HG03354 (cell line): Measurements from ENCODE around the gene RGS10.

Experiments
- ATAC-seq: cut with Tn5 transposase; IDR thresholded peaks from one replicate; pipeline ENCODE4 v1.9.1; 2021; ENCODE audit warnings: mild to moderate bottlenecking; ENCODE audit not compliant: unreplicated experiment, poor library complexity, severe bottlenecking

Gene RGS10

DNA sequence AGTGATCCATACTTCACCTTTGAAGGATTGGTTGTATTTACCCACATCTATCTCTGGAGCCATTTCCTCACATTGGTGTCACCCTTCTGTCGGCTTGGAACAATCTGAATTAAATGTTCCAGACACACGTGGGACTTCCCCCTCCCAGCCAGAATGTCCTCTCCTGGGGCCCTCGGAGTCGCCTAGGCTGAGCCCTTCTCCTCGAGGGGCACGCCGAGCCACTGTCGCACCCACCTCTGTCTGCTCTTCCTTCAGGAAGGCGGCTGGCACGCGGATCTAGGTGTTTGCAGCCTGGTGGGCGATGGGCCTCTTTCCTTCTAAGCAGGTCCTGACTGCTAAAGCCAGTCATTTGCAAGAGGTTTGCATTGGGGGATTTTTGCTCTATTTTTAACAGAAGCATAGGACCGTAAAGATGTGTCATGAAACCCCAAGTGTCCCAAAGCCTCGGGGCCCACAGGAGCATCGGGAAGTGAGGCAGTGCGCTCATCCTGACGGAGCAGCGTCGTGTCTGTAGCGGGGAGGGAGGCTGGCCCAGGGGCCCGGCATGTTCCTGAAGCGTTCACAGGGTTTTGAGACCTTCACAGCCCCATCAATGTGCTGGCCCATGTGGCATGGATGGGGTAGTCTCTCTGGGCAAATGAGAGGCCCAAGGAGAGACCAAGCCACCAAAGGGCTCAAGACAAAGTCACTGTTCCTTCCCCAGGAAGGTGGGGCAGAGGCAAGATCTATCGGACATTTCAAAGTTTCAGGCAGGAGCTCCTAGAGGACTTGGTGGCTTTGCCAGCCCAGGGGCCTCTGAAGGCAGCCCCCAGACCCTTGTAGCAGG is 86.7 kb downstream of the RGS10 start:
- ATAC-seq, result no peak

DNA sequence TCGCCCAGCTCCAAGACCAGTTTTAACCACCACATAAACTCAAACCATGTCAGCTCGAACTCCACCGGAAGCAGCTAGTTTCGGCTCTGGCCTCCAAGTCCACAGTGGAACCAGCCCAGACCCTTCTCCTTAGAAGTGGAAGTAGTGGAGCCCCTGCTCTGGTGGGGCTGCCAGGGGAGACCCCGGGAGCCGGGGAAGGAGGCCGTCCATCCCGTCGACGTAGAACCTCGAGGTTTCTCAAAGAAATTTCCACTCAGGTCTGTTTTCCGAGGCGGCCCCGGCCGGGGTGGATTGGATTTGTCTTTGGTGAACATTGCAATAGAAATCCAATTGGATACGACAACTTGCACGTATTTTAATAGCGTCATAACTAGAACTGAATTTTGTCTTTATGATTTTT is 87.5 kb downstream of the RGS10 start:
- no peak for ATAC-seq

DNA sequence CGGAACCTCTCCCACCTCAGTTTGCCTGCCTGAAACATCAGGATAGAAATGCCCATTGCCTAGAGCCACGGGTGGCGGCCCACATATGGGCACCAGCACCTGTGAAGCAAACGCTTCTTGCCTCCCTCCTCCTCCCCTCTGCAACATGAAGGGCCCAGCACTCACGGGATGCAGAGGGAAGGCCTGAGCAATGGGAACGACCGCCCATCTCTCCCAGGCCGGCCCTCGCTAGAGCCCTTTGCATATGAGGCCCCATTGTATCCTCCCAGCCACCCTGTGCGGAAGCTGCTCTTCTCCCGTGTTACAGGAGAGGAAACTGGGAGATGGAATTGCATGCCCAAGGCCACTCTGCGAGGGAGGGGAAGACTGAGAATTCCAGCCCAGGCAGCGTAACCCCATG is 88.2 kb downstream of the RGS10 start:
- ATAC-seq, result no peak

DNA sequence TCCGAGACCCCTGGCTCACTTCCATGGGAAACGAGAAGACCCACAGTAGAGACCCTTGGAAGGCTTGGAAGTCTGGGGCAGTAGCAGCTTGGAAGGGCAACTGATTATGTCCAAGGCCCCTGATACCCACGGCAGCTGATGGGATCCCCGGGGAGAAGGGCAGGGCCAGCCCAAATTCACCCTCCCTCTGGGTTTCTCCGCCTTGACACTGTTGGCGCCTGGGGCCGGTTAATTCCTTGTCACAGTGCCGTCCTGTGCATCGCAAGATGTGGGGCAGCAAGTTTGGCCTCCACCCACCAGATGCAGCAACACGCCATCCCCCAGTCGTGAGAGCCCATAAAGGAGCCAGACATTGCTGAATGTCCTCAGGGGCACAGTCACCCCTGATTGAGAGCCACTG is 89.2 kb downstream of the RGS10 start:
- no peak for ATAC-seq

DNA sequence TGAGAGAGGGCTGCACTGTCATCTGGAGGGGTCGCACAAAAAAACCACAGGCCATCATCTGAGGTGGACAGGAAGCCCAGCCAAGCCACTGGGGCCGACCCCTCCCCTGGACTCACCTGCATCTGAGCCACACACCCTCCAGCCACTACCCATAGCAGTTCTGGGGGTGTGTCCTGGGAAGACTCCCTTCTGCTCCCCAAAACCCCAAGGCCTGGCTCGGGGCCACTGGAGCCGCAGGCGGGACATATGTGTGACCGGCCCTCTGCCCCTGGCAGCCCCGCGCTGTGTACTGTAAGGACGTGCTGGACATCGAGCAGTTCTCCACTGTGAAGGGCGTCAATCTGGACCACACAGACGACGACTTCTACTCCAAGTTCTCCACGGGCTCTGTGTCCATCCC is 90.1 kb downstream of the RGS10 start:
- no peak for ATAC-seq

DNA sequence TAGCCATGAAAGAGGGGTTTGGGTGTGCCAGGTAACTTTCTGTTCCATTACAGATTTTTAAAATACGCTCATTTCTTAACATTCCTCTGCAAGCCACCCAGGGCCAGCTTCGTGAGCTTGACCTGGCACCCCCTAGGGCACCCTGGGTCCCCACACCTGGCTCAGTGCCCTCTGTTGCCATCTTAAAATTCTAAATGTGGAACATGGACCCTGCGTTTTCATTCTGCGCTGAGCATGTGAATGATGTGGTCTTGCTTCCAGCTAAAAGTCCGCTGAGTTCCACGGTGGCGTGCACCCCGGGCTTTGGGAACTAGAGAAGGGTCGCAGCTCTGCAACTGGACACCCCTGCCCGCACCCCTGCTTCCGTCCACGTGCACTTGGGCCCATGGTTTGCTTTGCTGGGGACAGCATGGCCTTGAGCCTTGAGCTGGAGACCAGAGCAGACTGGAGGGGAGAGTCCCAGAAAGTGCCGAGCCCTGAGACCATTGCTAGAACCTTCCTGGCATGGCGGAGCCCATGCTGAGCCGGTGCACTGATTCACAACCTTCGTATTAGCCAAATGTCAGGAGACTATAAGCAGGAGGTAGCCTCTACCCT is 91.1 kb downstream of the RGS10 start:
- ATAC-seq, result no peak

DNA sequence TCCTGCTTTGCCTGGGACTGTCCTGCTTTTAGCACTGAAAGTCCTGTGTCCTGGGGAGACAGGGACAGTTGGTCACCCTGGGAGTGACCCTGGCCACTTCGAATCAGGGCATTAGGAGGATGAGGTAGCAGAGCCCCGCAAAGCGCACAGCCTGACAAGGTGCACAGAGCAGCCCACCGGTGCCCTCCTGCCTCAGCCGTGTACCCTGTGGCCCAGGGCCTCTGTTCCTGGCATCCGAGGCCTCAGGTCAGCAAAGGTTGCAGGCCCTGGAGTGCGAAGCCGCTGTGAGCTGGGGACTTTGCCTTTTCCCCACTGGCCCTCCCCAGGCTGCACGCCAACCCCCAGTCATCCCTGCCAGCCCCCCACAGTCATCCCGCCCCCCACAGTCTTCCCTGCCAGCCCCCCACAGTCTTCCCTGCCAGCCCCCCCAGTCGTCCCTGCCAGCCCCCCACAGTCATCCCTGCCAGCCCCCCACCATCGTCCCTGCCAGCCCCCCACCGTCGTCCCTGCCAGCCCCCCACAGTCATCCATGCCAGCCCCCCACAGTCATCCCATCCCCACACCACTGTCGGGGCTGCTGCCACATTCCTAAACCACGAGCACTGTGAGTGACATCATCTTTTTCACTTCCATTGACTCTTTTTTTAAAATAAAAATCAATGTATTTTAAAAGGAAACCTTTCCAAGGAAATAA is 91.8 kb downstream of the RGS10 start:
- ATAC-seq, result no peak
